Vagina (tissue), 2 donors: Measurements from ENCODE around the gene MRPL27. TPM values are rescaled to one million over a fixed set of nuclear protein-coding genes. Genes with fewer than 3 reads are reported as not detected.

Experiments
- DNase-seq, 2 donors: peaks; one replicate each; pipeline ENCODE4 v3.0.0-alpha.2; 2017; ENCODE audit errors: extremely low spot score in 2 of 2
- H3K27ac ChIP-seq: fragments of 200-600 bp; sonication (generic); one replicate; pipeline ENCODE4 v1.5.1; 2019
- H3K27me3 ChIP-seq: fragments of 200-600 bp; sonication (generic); one replicate; pipeline ENCODE4 v1.5.1; 2019
- H3K36me3 ChIP-seq, 2 donors: fragments of 200-600 bp; sonication (generic); one replicate each; pipeline ENCODE4 v1.5.1; 2017 to 2019
- H3K4me1 ChIP-seq: fragments of 200-600 bp; sonication (generic); one replicate; pipeline ENCODE4 v1.5.1; 2019
- H3K4me3 ChIP-seq, 2 donors: fragments of 200-600 bp; sonication (generic); 1 replicate in 1 of 2; 2 replicates in 1 of 2; pipeline ENCODE4 v1.5.1; 2016 to 2019
- H3K9me3 ChIP-seq: fragments of 200-600 bp; sonication (generic); one replicate; pipeline ENCODE4 v1.5.1; 2019
- POLR2A ChIP-seq, 2 donors: fragments of 450-650 bp; IDR thresholded peaks; one replicate each; pipeline ENCODE4 v1.6.1; 2017; ENCODE audit warnings: antibody characterized with exemption in 2 of 2, mild to moderate bottlenecking in 2 of 2, moderate library complexity in 2 of 2
- POLR2AphosphoS5 ChIP-seq, 2 donors: sonication (generic); formaldehyde crosslinking; IDR thresholded peaks; one replicate each; pipeline ENCODE4 v1.9.0; 2017; ENCODE audit warnings: antibody characterized with exemption in 2 of 2, mild to moderate bottlenecking in 2 of 2, low read depth in 1 of 2; ENCODE audit not compliant: insufficient read depth in 1 of 2
- intact Hi-C: fragments of 100-400 bp; cut with DNase I; formaldehyde crosslinking; loops from one replicate; pipeline ENCODE4 v1.15.1; 2023
- total RNA-seq: library from RNA; depleted of rRNA; stranded (reverse); fragments of >200 nt; gene quantifications from one replicate; pipeline ENCODE4 v1.2.3, GENCODE V29; 2016
- TF ChIP-seq, protein P1 (sequence below), 3 experiments: fragments of 450-650 bp in 2 of 3; fragments of 200-600 bp in 1 of 3; sonication (generic) in 1 of 3; IDR thresholded peaks; one replicate each; pipeline ENCODE4 v1.5.1; 2017 to 2019; ENCODE audit warnings: antibody characterized with exemption in 3 of 3, mild to moderate bottlenecking in 2 of 3, moderate library complexity in 2 of 3

The MRPL27 gene
- total RNA-seq, 1 donor from 2014 or later: 41.7 TPM

DNA sequence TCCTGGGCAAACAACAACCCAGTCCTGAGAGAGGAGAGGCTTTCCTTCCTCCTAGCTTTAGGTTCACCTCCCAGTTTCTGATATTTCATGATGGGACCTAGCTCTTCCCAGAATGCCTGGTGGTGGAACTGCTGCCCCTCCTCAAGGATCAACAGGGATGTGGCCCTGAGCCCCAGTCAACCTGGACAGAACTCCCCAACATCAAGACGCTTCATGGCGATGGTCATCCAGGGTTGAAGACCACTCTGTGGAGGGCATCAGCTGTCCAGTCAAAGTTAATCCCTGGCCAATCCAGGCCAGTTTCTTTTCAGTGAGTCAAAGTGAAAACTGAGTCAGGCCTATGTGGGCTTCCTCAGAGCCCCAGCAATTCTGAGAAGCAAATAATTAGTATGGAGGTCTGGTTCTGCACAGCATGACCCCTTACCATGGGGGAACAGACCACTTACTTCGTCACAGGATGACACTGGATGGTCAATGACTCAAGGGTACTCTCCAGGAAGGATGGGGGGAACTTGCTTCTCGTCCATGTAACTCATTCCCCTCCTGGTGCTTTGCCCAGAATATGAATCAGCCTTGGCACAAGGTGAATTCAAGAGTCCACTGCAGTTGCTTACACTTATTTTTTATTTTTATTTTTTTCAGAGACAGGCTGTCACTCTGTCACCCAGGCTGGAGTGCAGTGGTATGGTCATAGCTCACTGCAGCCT lies 41.7 kb downstream of the MRPL27 start:
- intact Hi-C loops: no loop called here
- no peaks in the 10 kb centered on the region for H3K9me3 ChIP-seq
- H3K4me3 ChIP-seq: no peak overlapping the region
- H3K36me3 ChIP-seq: no peaks in the 10 kb centered on the region
- H3K27ac ChIP-seq: no peak overlapping the region
- H3K4me1 ChIP-seq: no peaks in the 10 kb centered on the region
- TF ChIP-seq POLR2AphosphoS5 (IDR thresholded peaks at IDR 0.05; ENCODE audit: insufficient read depth in 1 of 2, low read depth in 1 of 2) (no peak), POLR2A (IDR thresholded peaks at IDR 0.05) (no peak)
- TF ChIP-seq, protein P1, sequence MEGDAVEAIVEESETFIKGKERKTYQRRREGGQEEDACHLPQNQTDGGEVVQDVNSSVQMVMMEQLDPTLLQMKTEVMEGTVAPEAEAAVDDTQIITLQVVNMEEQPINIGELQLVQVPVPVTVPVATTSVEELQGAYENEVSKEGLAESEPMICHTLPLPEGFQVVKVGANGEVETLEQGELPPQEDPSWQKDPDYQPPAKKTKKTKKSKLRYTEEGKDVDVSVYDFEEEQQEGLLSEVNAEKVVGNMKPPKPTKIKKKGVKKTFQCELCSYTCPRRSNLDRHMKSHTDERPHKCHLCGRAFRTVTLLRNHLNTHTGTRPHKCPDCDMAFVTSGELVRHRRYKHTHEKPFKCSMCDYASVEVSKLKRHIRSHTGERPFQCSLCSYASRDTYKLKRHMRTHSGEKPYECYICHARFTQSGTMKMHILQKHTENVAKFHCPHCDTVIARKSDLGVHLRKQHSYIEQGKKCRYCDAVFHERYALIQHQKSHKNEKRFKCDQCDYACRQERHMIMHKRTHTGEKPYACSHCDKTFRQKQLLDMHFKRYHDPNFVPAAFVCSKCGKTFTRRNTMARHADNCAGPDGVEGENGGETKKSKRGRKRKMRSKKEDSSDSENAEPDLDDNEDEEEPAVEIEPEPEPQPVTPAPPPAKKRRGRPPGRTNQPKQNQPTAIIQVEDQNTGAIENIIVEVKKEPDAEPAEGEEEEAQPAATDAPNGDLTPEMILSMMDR (IDR thresholded peaks at IDR 0.05): no peak
- H3K27me3 ChIP-seq: no peaks in the 10 kb centered on the region
- DNase-seq: no peak

DNA sequence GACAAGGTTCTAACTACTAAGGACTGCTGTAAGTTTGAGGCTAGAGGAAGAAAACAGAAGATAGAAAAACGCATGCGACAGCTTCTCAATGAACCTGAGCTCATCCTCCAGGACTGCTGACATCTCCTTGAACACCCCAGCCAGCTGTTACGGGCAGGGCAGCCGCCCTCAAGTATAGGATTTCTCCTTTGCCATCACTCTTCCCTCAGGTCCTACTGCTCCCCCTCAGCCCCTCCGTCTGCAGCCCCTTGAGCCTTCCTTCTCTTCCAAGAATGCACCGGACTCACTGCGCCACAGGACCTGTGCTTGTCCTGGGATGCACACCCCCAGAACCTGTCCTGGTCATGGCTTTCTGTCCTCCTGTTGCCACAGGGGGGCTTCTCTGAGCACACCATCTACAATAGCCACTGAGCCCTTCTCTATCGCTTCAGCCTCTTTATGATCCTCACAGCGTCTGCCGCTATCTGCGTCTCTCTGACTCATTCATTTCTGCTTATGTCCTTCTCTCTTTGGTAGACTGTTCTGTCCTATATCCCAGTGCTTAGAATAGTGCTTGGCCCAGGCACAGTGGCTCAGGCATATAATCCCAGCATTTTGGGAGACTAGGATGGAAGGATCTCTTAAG lies 42.7 kb downstream of the MRPL27 start:
- H3K4me1 ChIP-seq: no peaks in the 10 kb centered on the region
- no peak for DNase-seq
- H3K27ac ChIP-seq: no peak overlapping the region
- H3K9me3 ChIP-seq: no peaks in the 10 kb centered on the region
- intact Hi-C loops: no loop called here
- H3K4me3 ChIP-seq: no peak overlapping the region
- no peaks in the 10 kb centered on the region for H3K36me3 ChIP-seq
- H3K27me3 ChIP-seq: no peaks in the 10 kb centered on the region
- TF ChIP-seq POLR2A (IDR thresholded peaks at IDR 0.05): no peak
- TF ChIP-seq, protein P1 (IDR thresholded peaks at IDR 0.05): no peak
- TF ChIP-seq POLR2AphosphoS5 (IDR thresholded peaks at IDR 0.05; ENCODE audit: insufficient read depth in 1 of 2, low read depth in 1 of 2): no peak

DNA sequence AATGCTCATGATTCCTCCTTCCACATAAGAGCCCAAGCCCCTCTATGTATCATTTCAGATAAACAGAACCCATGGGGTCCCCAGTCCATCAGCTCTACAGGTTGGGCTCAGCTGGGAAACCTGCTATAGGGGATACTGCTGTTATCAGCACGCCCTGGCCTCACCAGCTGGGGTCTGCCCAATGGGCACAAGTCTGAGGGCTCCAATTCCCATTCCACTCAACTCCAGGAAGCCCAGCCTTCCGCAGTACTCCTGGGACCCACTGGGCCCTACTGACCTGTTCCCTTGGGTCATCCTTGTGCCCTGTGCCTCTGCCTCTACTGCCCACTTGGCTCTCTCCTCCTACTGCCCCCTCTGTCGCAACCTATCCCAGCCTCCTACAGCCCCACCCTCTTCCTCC lies 43.3 kb downstream of the MRPL27 start:
- Histone ChIP-seq H3K4me1 (no peaks in the 10 kb centered on the region), H3K27me3 (no peaks in the 10 kb centered on the region), H3K9me3 (no peaks in the 10 kb centered on the region), H3K4me3 (no peak overlapping the region), H3K27ac (no peak overlapping the region), H3K36me3 (no peaks in the 10 kb centered on the region)
- TF ChIP-seq POLR2AphosphoS5 (IDR thresholded peaks at IDR 0.05; ENCODE audit: insufficient read depth in 1 of 2, low read depth in 1 of 2): no peak
- no peak for TF ChIP-seq POLR2A (IDR thresholded peaks at IDR 0.05)
- TF ChIP-seq, protein P1 (IDR thresholded peaks at IDR 0.05): no peak
- intact Hi-C loops: no loop called here
- DNase-seq: no peak

DNA sequence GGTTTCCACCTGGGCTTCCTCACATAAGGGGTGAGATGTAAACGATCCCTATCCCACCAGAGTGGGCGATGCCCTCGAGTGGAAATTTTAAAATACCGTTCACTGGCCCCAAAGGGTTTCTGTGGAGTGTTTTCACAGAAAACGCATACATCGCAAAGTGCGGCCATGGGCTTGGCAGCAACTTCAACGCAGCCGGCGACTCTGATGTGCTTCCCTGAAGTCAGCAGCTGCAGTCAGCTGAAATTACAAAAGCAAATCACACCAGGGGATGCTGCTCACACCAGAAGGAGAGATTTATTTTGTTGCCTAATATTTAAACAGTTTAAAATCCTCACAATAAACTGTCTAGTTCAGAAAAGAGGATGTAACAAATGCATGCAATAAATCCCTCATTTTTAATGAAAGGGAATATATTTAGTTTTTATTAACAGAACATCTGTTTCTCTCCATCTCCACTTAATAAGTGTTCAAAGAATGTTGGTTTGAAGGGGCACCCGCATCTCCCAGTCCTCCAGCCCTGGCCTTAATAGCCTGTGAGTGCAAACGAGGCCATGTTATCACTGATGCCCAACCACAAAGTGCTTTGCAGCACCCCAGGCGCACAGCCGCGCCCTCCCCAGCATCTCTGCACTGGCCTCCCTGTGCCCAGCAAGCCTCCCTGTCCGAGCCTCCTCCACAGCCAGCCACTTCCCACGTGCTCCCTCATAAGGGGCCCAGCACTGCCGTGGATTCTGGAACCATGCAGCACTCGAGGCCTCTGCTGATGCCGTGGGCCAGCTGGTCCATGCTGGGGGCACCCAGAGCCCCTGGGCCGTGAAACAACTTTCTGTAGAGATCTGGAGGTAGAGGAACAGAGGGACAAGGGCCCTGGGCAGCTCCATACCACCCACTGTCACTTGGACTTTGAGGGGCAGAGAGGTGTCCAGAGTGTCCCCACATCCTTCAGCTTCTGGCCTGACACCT lies 44.3 kb downstream of the MRPL27 start:
- H3K4me1 ChIP-seq: no peaks in the 10 kb centered on the region
- H3K9me3 ChIP-seq: no peaks in the 10 kb centered on the region
- no peaks in the 10 kb centered on the region for H3K27me3 ChIP-seq
- H3K4me3 ChIP-seq: no peak overlapping the region
- no peak overlapping the region for H3K27ac ChIP-seq
- intact Hi-C loops: no loop called here
- TF ChIP-seq, protein P1 (IDR thresholded peaks at IDR 0.05): no peak
- no peak for TF ChIP-seq POLR2A (IDR thresholded peaks at IDR 0.05)
- no peak for TF ChIP-seq POLR2AphosphoS5 (IDR thresholded peaks at IDR 0.05; ENCODE audit: insufficient read depth in 1 of 2, low read depth in 1 of 2)
- DNase-seq: no peak
- no peaks in the 10 kb centered on the region for H3K36me3 ChIP-seq
